Measurements from ENCODE around the gene GRIN2C. TPM values are rescaled to one million over a fixed set of nuclear protein-coding genes. Genes with fewer than 3 reads are reported as not detected.

Gene GRIN2C
- total RNA-seq, 1 experiment from 2014 or later: 0.02 TPM

GRCh38 chr17:74846621-74847020 is 13.1 kb downstream of the GRIN2C start:
- DNase-seq (ENCODE audit: low read depth): no peak

GRCh38 chr17:74843352-74843627 is 16.4 kb downstream of the GRIN2C start:
- no peak for DNase-seq (ENCODE audit: low read depth)

- DNase-seq (ENCODE audit: low read depth): peak; percentile 69
Observed at GRCh38 chr17:74842599-74843351, 16.9 kb downstream of the GRIN2C start.

GRCh38 chr17:74842146-74842598 is 17.5 kb downstream of the GRIN2C start:
- peak; percentile 48 for DNase-seq (ENCODE audit: low read depth)

- no peak for DNase-seq (ENCODE audit: low read depth)
Observed at GRCh38 chr17:74840989-74841666, 18.6 kb downstream of the GRIN2C start.

- no peak for DNase-seq (ENCODE audit: low read depth)
Observed at GRCh38 chr17:74839990-74840852, 19.5 kb downstream of the GRIN2C start.

- DNase-seq (ENCODE audit: low read depth): no peak
Observed at GRCh38 chr17:74838274-74838673, 21.4 kb downstream of the GRIN2C start.

- DNase-seq (ENCODE audit: low read depth): no peak
Observed at GRCh38 chr17:74836691-74837467, 22.8 kb downstream of the GRIN2C start.

- no peak for DNase-seq (ENCODE audit: low read depth)
Observed at GRCh38 chr17:74836191-74836590, 23.5 kb downstream of the GRIN2C start.

- peak; percentile 70 for DNase-seq (ENCODE audit: low read depth)
Observed at GRCh38 chr17:74833501-74834377, 25.9 kb downstream of the GRIN2C start.

GRCh38 chr17:74832421-74832820 is 27.3 kb downstream of the GRIN2C start:
- DNase-seq (ENCODE audit: low read depth): no peak

- no peak for DNase-seq (ENCODE audit: low read depth)
Observed at GRCh38 chr17:74831444-74832146, 28.1 kb downstream of the GRIN2C start.

- DNase-seq (ENCODE audit: low read depth): no peak
Observed at GRCh38 chr17:74830861-74831260, 28.8 kb downstream of the GRIN2C start.

GRCh38 chr17:74827800-74828199 is 31.9 kb downstream of the GRIN2C start:
- no peak for DNase-seq (ENCODE audit: low read depth)

GRCh38 chr17:74825952-74826719 is 33.5 kb downstream of the GRIN2C start:
- no peak for DNase-seq (ENCODE audit: low read depth)

GRCh38 chr17:74824961-74825627 is 34.6 kb downstream of the GRIN2C start:
- no peak for DNase-seq (ENCODE audit: low read depth)

- DNase-seq (ENCODE audit: low read depth): no peak
Observed at GRCh38 chr17:74822939-74823367, 36.7 kb downstream of the GRIN2C start.

- no peak for DNase-seq (ENCODE audit: low read depth)
Observed at GRCh38 chr17:74822335-74822938, 37.2 kb downstream of the GRIN2C start.

Data from M059J (cell line).